SHP77 (cell line): ENCODE results near the gene SIK1.
"Not testable (repeated sequence)": the region's sequence is repeated elsewhere in the genome, so short reads cannot be mapped to it uniquely, and the experiment has no call there.

Experiments used
- DNase-seq, 2 experiments: peaks; one replicate each; lab custom pipeline; 2025; lab: John Stamatoyannopoulos, UW

SIK1 gene

GRCh38 chr21:43439316-43440075, 12.6 kb upstream of the SIK1 start:
- not testable (repeated sequence) for DNase-seq

- DNase-seq = not testable (repeated sequence)
Measured at GRCh38 chr21:43436272-43436671, 9.3 kb upstream of the SIK1 start.

- not testable (repeated sequence) for DNase-seq
Measured at GRCh38 chr21:43433340-43434136, 6.6 kb upstream of the SIK1 start.

GRCh38 chr21:43430830-43431416, 4.0 kb upstream of the SIK1 start:
- DNase-seq = not testable (repeated sequence)

- DNase-seq = not testable (repeated sequence)
Measured at GRCh38 chr21:43428964-43429363, 2.0 kb upstream of the SIK1 start.

- DNase-seq = not testable (repeated sequence)
Measured at GRCh38 chr21:43427242-43427559, 270 bp upstream of the SIK1 start.

- DNase-seq = not testable (repeated sequence)
Measured at GRCh38 chr21:43426004-43426403, 927 bp downstream of the SIK1 start.

GRCh38 chr21:43419475-43419874, 7.5 kb downstream of the SIK1 start:
- not testable (repeated sequence) for DNase-seq

- DNase-seq = not testable (repeated sequence)
Measured at GRCh38 chr21:43414576-43414975, 12.4 kb downstream of the SIK1 start.

GRCh38 chr21:43412020-43412788, 14.7 kb downstream of the SIK1 start:
- not testable (repeated sequence) for DNase-seq

GRCh38 chr21:43410456-43411068, 16.4 kb downstream of the SIK1 start:
- not testable (repeated sequence) for DNase-seq

- not testable (repeated sequence) for DNase-seq
Measured at GRCh38 chr21:43407139-43407538, 19.8 kb downstream of the SIK1 start.

- DNase-seq = not testable (repeated sequence)
Measured at GRCh38 chr21:43404450-43404849, 22.5 kb downstream of the SIK1 start.

GRCh38 chr21:43403651-43404430, 23.1 kb downstream of the SIK1 start:
- not testable (repeated sequence) for DNase-seq

GRCh38 chr21:43401125-43401524, 25.8 kb downstream of the SIK1 start:
- not testable (repeated sequence) for DNase-seq

- not testable (repeated sequence) for DNase-seq
Measured at GRCh38 chr21:43399595-43400015, 27.3 kb downstream of the SIK1 start.

GRCh38 chr21:43399136-43399535, 27.8 kb downstream of the SIK1 start:
- not testable (repeated sequence) for DNase-seq

- DNase-seq = not testable (repeated sequence)
Measured at GRCh38 chr21:43398533-43398932, 28.4 kb downstream of the SIK1 start.

- DNase-seq = not testable (repeated sequence)
Measured at GRCh38 chr21:43398000-43398399, 28.9 kb downstream of the SIK1 start.

GRCh38 chr21:43397439-43397808, 29.5 kb downstream of the SIK1 start:
- DNase-seq = not testable (repeated sequence)
